Measurements from ENCODE around the gene ENOX1. TPM values are rescaled to one million over a fixed set of nuclear protein-coding genes. Genes with fewer than 3 reads are reported as not detected.
"Not testable (repeated sequence)": the region's sequence is repeated elsewhere in the genome, so short reads cannot be mapped to it uniquely, and the experiment has no call there.

ENOX1 gene
- total RNA-seq, 2 donors from 2014 or later: 0.78 to 4.3 TPM

DNA sequence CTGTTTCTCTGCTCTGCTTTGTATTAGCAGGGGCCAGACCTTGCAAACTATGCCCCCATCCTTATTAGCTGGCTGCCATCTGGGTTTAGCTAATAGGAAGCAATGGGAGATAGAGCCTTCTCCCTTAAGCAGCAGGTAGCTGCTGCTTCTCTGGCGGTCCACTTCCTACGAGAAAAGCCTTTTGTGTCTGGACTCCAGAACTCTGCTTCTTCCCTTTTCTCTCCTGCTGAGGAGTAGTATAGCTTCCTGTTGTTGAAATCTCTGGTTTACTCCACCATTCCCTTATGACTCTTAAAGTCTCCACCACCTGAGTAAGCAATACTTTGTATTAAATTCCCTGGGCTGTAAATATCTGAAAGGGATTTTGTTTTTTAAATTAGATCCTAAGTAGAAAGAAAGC lies 616.3 kb downstream of the ENOX1 start:
- intact Hi-C loops (cut with DNase I): no loop called here
- no peak overlapping the region for H3K4me3 ChIP-seq
- no peaks in the 10 kb centered on the region for H3K27me3 ChIP-seq
- no peak overlapping the region for H3K27ac ChIP-seq
- TF ChIP-seq, protein P1, sequence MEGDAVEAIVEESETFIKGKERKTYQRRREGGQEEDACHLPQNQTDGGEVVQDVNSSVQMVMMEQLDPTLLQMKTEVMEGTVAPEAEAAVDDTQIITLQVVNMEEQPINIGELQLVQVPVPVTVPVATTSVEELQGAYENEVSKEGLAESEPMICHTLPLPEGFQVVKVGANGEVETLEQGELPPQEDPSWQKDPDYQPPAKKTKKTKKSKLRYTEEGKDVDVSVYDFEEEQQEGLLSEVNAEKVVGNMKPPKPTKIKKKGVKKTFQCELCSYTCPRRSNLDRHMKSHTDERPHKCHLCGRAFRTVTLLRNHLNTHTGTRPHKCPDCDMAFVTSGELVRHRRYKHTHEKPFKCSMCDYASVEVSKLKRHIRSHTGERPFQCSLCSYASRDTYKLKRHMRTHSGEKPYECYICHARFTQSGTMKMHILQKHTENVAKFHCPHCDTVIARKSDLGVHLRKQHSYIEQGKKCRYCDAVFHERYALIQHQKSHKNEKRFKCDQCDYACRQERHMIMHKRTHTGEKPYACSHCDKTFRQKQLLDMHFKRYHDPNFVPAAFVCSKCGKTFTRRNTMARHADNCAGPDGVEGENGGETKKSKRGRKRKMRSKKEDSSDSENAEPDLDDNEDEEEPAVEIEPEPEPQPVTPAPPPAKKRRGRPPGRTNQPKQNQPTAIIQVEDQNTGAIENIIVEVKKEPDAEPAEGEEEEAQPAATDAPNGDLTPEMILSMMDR (IDR thresholded peaks at IDR 0.05): no peak
- no peak for TF ChIP-seq POLR2A (IDR thresholded peaks at IDR 0.05)
- WGBS, 2 donors: 53 to 61% methylated on average over 2 of the region's 2 CpGs
- no peaks in the 10 kb centered on the region for H3K4me1 ChIP-seq
- DNase-seq (no peak), ATAC-seq (no peak)
- H3K36me3 ChIP-seq (replicated peaks in 1 of 2; ENCODE audit: insufficient read depth in 1 of 2, low read depth in 2 of 2): no peaks in the 10 kb centered on the region
- no peaks in the 10 kb centered on the region for H3K9me3 ChIP-seq

DNA sequence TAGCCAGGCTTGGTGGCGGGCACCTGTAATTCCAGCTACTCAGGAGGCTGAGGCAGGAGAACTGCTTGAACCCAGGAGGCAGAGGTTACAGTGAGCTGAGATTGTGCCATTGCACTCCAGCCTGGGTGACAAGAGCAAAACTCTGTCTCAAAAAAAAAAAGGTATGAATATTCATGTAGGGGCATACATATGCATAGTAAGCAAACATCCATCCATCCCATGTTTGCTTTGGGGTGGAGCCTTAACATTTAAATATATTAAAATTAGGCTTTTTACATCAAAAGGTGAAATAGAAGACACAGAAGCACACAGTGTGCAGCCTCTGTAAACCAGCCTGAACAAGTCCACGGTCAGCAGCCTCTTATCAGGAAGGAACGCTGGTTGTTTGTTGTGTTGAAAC lies 618.3 kb downstream of the ENOX1 start:
- H3K27me3 ChIP-seq; H3K36me3 ChIP-seq (replicated peaks in 1 of 2; ENCODE audit: insufficient read depth in 1 of 2, low read depth in 2 of 2); ATAC-seq; H3K9me3 ChIP-seq; intact Hi-C loops (cut with DNase I); DNase-seq; H3K4me1 ChIP-seq; H3K27ac ChIP-seq; H3K4me3 ChIP-seq: not testable (repeated sequence)
- WGBS, 2 donors: 57 to 70% methylated on average over 3 of the region's 3 CpGs

DNA sequence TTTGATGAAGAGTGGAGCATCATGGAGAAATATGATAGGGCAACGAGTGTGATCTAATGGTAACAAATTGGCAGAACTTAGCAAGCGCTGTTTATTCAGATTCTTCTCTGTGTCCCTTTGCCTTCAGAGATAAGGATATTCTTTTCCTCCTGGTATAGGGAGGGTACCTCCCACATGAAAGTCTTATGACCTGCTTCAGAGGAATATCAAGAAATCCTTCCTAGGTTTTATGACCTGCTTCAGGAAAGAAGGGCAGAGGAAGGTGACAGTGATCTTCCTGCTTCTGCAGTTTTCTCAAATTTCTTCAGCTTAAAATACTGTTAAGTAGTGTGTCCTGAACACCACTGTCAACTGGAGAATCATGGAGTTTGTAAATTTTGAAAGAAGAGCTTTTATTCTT lies 619.0 kb downstream of the ENOX1 start:
- TF ChIP-seq, protein P1 (IDR thresholded peaks at IDR 0.05): no peak
- no peak for TF ChIP-seq POLR2A (IDR thresholded peaks at IDR 0.05)
- 76 to 79% methylated on average over 2 of the region's 2 CpGs for WGBS, 2 donors
- H3K4me3 ChIP-seq: no peak overlapping the region
- H3K9me3 ChIP-seq: no peaks in the 10 kb centered on the region
- H3K27ac ChIP-seq: no peak overlapping the region
- no peak for DNase-seq
- no peaks in the 10 kb centered on the region for H3K27me3 ChIP-seq
- H3K36me3 ChIP-seq (replicated peaks in 1 of 2; ENCODE audit: insufficient read depth in 1 of 2, low read depth in 2 of 2): no peaks in the 10 kb centered on the region
- H3K4me1 ChIP-seq: no peaks in the 10 kb centered on the region
- intact Hi-C loops (cut with DNase I): no loop called here
- no peak for ATAC-seq

DNA sequence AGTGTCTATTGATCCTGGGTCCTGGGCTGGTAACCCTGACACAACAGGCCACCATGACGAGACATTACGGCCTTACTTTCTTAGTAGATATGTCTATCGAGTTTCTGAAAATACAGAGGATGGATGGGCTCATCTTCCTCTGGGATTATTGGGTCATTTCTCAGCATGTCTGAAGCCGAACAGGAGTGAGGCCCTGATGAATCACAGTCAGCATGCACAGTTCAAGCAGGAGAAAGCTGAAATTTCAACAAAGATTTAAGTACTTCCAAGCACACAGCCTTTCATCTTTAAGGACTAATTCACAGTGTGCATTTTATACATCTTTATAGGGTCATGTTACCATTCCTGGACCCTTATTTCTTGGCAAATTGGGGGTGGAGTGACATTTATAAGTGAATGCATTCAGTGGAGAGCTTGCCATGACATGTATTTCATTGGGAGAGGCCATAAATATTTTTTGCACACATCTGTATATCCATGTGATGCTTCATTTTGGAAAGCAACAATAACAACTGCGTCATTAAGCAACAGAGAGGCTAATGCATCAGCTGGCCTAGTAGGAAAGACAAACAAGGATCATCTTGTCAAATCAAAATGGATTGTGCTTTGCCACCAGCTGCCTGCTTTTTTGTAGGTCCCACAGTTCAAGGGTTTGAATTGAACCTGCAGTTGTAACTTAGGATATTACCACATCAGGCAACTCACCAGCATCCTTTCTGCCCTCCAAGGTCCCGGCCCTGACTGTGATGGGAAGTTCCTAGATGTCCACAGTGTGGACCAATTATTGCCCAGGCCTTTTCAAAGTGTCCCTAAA lies 619.9 kb downstream of the ENOX1 start:
- ATAC-seq (no peak), DNase-seq (no peak)
- WGBS, 2 donors: 85 to 90% methylated on average over 6 of the region's 6 CpGs
- H3K4me3 ChIP-seq: no peak overlapping the region
- TF ChIP-seq, protein P1 (IDR thresholded peaks at IDR 0.05): no peak
- no peak for TF ChIP-seq POLR2A (IDR thresholded peaks at IDR 0.05)
- intact Hi-C loops (cut with DNase I): no loop called here
- no peak overlapping the region for H3K27ac ChIP-seq
- no peaks in the 10 kb centered on the region for H3K27me3 ChIP-seq
- no peaks in the 10 kb centered on the region for H3K36me3 ChIP-seq (replicated peaks in 1 of 2; ENCODE audit: insufficient read depth in 1 of 2, low read depth in 2 of 2)
- H3K4me1 ChIP-seq: no peaks in the 10 kb centered on the region
- no peaks in the 10 kb centered on the region for H3K9me3 ChIP-seq

Small RNA genes lying within 50 kb of the gene (small RNA-seq; reads per million reads assigned to genes)
- not detected for gene AL162713.1

Other genes with a start within 250 kb of the ENOX1 start
- gene CCDC122, start 92.8 kb upstream of the ENOX1 start, total RNA-seq: 1 to 10 TPM; 4.9 to 6.2 TPM
- 1 to 10 TPM; 2.3 to 9.9 TPM for gene LACC1, start 92.9 kb upstream of the ENOX1 start, total RNA-seq